GM12878 (cell line): Measurements from ENCODE around the gene KRTAP4-6. TPM values are rescaled to one million over a fixed set of nuclear protein-coding genes. Genes with fewer than 3 reads are reported as not detected.
"Not testable (repeated sequence)": the region's sequence is repeated elsewhere in the genome, so short reads cannot be mapped to it uniquely, and the experiment has no call there.

Source experiments
- ATAC-seq: fragments of 200-7000 bp; cut with Tn5 transposase; 3 replicates; pipeline ENCODE4 v1.9.1; 2020; ENCODE audit warnings: mild to moderate bottlenecking, moderate library complexity
- BruUV-seq: library from RNA; stranded (reverse); fragments of 400-500 nt; replicated peaks from 2 replicates; lab custom pipeline; 2021; lab: Mats Ljungman, UMichigan
- CTCF ChIA-PET: fragments of 300-600 bp; sonication (Branson Sonifier 250); formaldehyde crosslinking; extraction: SDS; loops from one replicate; lab custom pipeline; 2021; ENCODE audit warnings: inconsistent platforms; lab: Yijun Ruan, JAX
- POLR2A ChIA-PET: fragments of 350-600 bp; formaldehyde crosslinking; extraction: SDS; loops from one replicate; lab custom pipeline; 2021; ENCODE audit warnings: inconsistent platforms; lab: Charles Lee
- RAD21 ChIA-PET: fragments of 300-600 bp; sonication (Branson Sonifier 250); formaldehyde crosslinking; loops from one replicate; lab custom pipeline; 2023; ENCODE audit warnings: antibody characterized with exemption; ENCODE audit not compliant: unreplicated experiment; lab: Charles Lee
- SMC1A ChIA-PET: fragments of 300-600 bp; sonication (Branson Sonifier 250); formaldehyde crosslinking; loops from one replicate; lab custom pipeline; 2023; ENCODE audit not compliant: unreplicated experiment, uncharacterized antibody; lab: Charles Lee
- DNase-seq: peaks from one replicate; pipeline ENCODE4 v3.0.0-alpha.2; 2011; ENCODE audit warnings: low read depth, low spot score
- FAIRE-seq: peaks from 3 replicates; lab custom pipeline; 2011; peaks lifted over from hg19 to GRCh38; lab: Jason Lieb, UNC
- H2AFZ ChIP-seq: 2 replicates; pipeline ENCODE4 v1.6.0; 2011; ENCODE audit warnings: low read depth, low read length, control low read depth; ENCODE audit not compliant: control insufficient read depth
- H3K27ac ChIP-seq: 2 replicates; pipeline ENCODE4 v1.5.1; 2011; ENCODE audit warnings: control low read depth; ENCODE audit not compliant: control insufficient read depth, insufficient read depth
- H3K27me3 ChIP-seq, 2 experiments: replicated peaks in 1 of 2; 2 replicates each; pipeline versions ENCODE4 v1.6.0 to v1.6.1; 2011; ENCODE audit warnings: low read length in 1 of 2; ENCODE audit not compliant: control insufficient read depth in 2 of 2, insufficient read depth in 2 of 2
- H3K36me3 ChIP-seq, 2 experiments: 2 replicates each; pipeline ENCODE4 v1.5.1; 2011; ENCODE audit warnings: low read length in 1 of 2; ENCODE audit not compliant: control insufficient read depth in 2 of 2, insufficient read depth in 2 of 2
- H3K4me1 ChIP-seq: 2 replicates; pipeline ENCODE4 v1.6.1; 2011; ENCODE audit warnings: mild to moderate bottlenecking, low read length, moderate library complexity, mixed read lengths; ENCODE audit not compliant: control insufficient read depth, insufficient read depth
- H3K4me2 ChIP-seq: 2 replicates; pipeline ENCODE4 v1.6.0; 2011; ENCODE audit warnings: control low read depth; ENCODE audit not compliant: control insufficient read depth, insufficient read depth
- H3K4me3 ChIP-seq: fragments of 200-600 bp; sonication (generic); 2 replicates; pipeline ENCODE4 v1.5.1; 2016
- H3K79me2 ChIP-seq: 2 replicates; pipeline ENCODE4 v1.6.0; 2011; ENCODE audit warnings: low read length; ENCODE audit not compliant: control insufficient read depth, insufficient read depth
- H3K9ac ChIP-seq: 2 replicates; pipeline ENCODE4 v1.8.0; 2011; ENCODE audit warnings: low read length, control low read depth, mixed read lengths; ENCODE audit not compliant: control insufficient read depth, insufficient read depth
- H3K9me3 ChIP-seq: replicated peaks from 3 replicates; pipeline ENCODE4 v1.5.1; 2011; ENCODE audit warnings: mild to moderate bottlenecking, low read length; ENCODE audit not compliant: control insufficient read depth, insufficient read depth
- H4K20me1 ChIP-seq: 2 replicates; pipeline ENCODE4 v1.6.0; 2011; ENCODE audit not compliant: control insufficient read depth, insufficient read depth
- CBX3 ChIP-seq: fragments of 200-600 bp; sonication (generic); IDR thresholded peaks from 2 replicates; pipeline ENCODE4 v1.6.1; 2016; ENCODE audit warnings: low read depth, borderline replicate concordance
- E2F4 ChIP-seq: IDR thresholded peaks from 2 replicates; pipeline ENCODE4 v1.6.1; 2012; ENCODE audit warnings: low read depth, low read length, improper control_type of control experiment
- KDM1A ChIP-seq: fragments of 200-600 bp; sonication (generic); IDR thresholded peaks from 2 replicates; pipeline ENCODE4 v1.6.1; 2016; ENCODE audit warnings: borderline replicate concordance
- SKIL ChIP-seq: fragments of 450-650 bp; IDR thresholded peaks from 2 replicates; pipeline ENCODE4 v1.6.1; 2017; ENCODE audit warnings: mild to moderate bottlenecking, low read depth, inconsistent platforms; ENCODE audit not compliant: poor library complexity, severe bottlenecking
- SPI1 ChIP-seq: IDR thresholded peaks from 2 replicates; pipeline ENCODE4 v1.6.1; 2011; ENCODE audit warnings: low read depth, mild to moderate bottlenecking, low read length, moderate library complexity, borderline replicate concordance; ENCODE audit not compliant: insufficient read depth
- ZBTB11 ChIP-seq: fragments of 450-650 bp; formaldehyde crosslinking; IDR thresholded peaks from 2 replicates; pipeline ENCODE4 v1.5.0; 2022; ENCODE audit warnings: mild to moderate bottlenecking, missing genetic modification characterization
- ZNF24 ChIP-seq: fragments of 450-650 bp; IDR thresholded peaks from 2 replicates; pipeline ENCODE4 v1.6.1; 2017; ENCODE audit warnings: antibody characterized with exemption, mild to moderate bottlenecking
- WGBS: methylation state at CpG from one replicate; pipeline ENCODE4 v1.1.6; 2016; ENCODE audit warnings: low lambda C conversion rate; ENCODE audit not compliant: insufficient replicate concordance, insufficient coverage; ENCODE audit errors: missing lambda C conversion rate; 5-methylcytosine and 5-hydroxymethylcytosine counted together
- in situ Hi-C: fragments of 300-500 bp; cut with MboI; formaldehyde crosslinking; loops from 9 replicates; pipeline ENCODE4 v1.14.3; 2018; ENCODE audit warnings: mixed read lengths
- intact Hi-C: fragments of 100-400 bp; cut with micrococcal nuclease; formaldehyde crosslinking; loops from one replicate; pipeline ENCODE4 v1.14.2; 2022; ENCODE audit not compliant: unreplicated experiment
- polyA plus RNA-seq, 11 experiments: library from polyadenylated mRNA; depleted of rRNA in 4 of 11; unstranded in 6 of 11; stranded (reverse) in 5 of 11; fragments of >200 nt; fragmentation: Nextera tagmentation in 4 of 11; fragmentation: Illumina TruSeq in 1 of 11; extraction: Ambion mirVana in 4 of 11; extraction: Trizol in 1 of 11; gene quantifications; 1 replicate in 1 of 11; 2 replicates in 10 of 11; pipeline versions ENCODE4 v1.2.1 to v1.2.3, GENCODE V29; 2011 to 2016; ENCODE audit warnings: inconsistent platforms in 2 of 11, missing spikeins in 2 of 11, low read depth in 1 of 11
- total RNA-seq, 4 experiments: library from RNA; depleted of rRNA in 3 of 4; stranded (reverse); fragments of >200 nt in 3 of 4; fragmentation: Illumina TruSeq in 1 of 4; extraction: Trizol in 1 of 4; gene quantifications; 2 replicates each; pipeline versions ENCODE4 v1.2.1 to v1.2.3, GENCODE V29; 2013 to 2021

KRTAP4-6 gene
- total and polyA plus RNA-seq, 10 of the 15 experiments (the other 5 are each of a cell fraction or from before 2014, with no cell fraction given), result not detected

GRCh38 chr17:41150026-41150425 lies 9.7 kb upstream of the KRTAP4-6 start (continued):
- TF ChIP-seq E2F4, result no peak
- TF ChIP-seq SPI1, result no peak
- TF ChIP-seq KDM1A, result no peak
- TF ChIP-seq ZBTB11 (CRISPR knock-in tag), result no peak

GRCh38 chr17:41149652-41149985 lies 9.3 kb upstream of the KRTAP4-6 start, which contains the start of gene KRTAP4-5:
Gene KRTAP4-5 (minus strand): TSS chr17:41149825. CDS start chr17:41149767, 58 bp downstream.
- no TSS peak for BruUV-seq
- no peaks in the 10 kb centered on the region for H3K9me3 ChIP-seq
- H4K20me1 ChIP-seq, result no peaks in the 10 kb centered on the region
- SMC1A ChIA-PET, result interaction anchor here (0.6 kb wide), 1 partner anchor 442 kb away, joined by 3 read pairs; no protein-coding TSS in a partner anchor
- ATAC-seq (no peak), FAIRE-seq (no peak), DNase-seq (no peak)
- H3K4me3 ChIP-seq, result no peak within 1 kb of the TSS
- no peak within 1 kb of the TSS for H3K27ac ChIP-seq
- no peaks in the 10 kb centered on the region for H3K27me3 ChIP-seq
- 0% methylated on average over 2 of the region's 2 CpGs for WGBS
- H3K4me1 ChIP-seq, result no peaks in the 10 kb centered on the region
- H2AFZ ChIP-seq, result no peak within 1 kb of the TSS
- no peaks in the 10 kb centered on the region for H3K36me3 ChIP-seq
- H3K4me2 ChIP-seq, result no peak within 1 kb of the TSS
- CTCF ChIA-PET, result no interaction called here
- POLR2A ChIA-PET, result no interaction called here
- intact Hi-C loops, result no loop called here
- TF ChIP-seq SKIL (no peak), CBX3 (no peak), ZNF24 (no peak)
- H3K9ac ChIP-seq, result no peak within 1 kb of the TSS
- in situ Hi-C loops, result no loop called here
- RAD21 ChIA-PET, result no interaction called here
- H3K79me2 ChIP-seq, result no peaks in the 10 kb centered on the region

- FAIRE-seq, H3K4me3 ChIP-seq, H4K20me1 ChIP-seq, H3K27ac ChIP-seq, H2AFZ ChIP-seq, DNase-seq, H3K4me1 ChIP-seq, RAD21 ChIA-PET, intact Hi-C loops, H3K4me2 ChIP-seq, ATAC-seq, H3K27me3 ChIP-seq, H3K9ac ChIP-seq, BruUV-seq, H3K36me3 ChIP-seq, H3K9me3 ChIP-seq, H3K79me2 ChIP-seq, CTCF ChIA-PET, in situ Hi-C loops: not testable (repeated sequence)
- ChIA-PET SMC1A (interaction anchor here (0.6 kb wide), 1 partner anchor 442 kb away, joined by 3 read pairs; no protein-coding TSS in a partner anchor), POLR2A (interaction anchor here (0.5 kb wide), 1 partner anchor 1830 kb away, joined by 3 read pairs; no protein-coding TSS in a partner anchor)
- WGBS, result 14% methylated on average over 10 of the region's 10 CpGs
Measured at GRCh38 chr17:41148971-41149651, 8.8 kb upstream of the KRTAP4-6 start.
